ENCODE data around the gene HSPB6.

HSPB6 gene

GRCh38 chr19:35764432-35765315 lies 7.8 kb upstream of the HSPB6 start:
- no peak for DNase-seq

- DNase-seq, result no peak
Observed at GRCh38 chr19:35760711-35761349, 4.0 kb upstream of the HSPB6 start.

- DNase-seq, result no peak
Observed at GRCh38 chr19:35759697-35760096, 2.9 kb upstream of the HSPB6 start.

- DNase-seq, result peak; percentile 97
Observed at GRCh38 chr19:35757749-35758608, 1.1 kb upstream of the HSPB6 start, which contains the start of gene PROSER3. Gene PROSER3, plus strand, starts transcription at chr19:35758176. Its CDS starts 40 bp downstream, at chr19:35758216.

GRCh38 chr19:35757231-35757748 lies 461 bp upstream of the HSPB6 start:
- no peak for DNase-seq

- peak; percentile 70 for DNase-seq
Observed at GRCh38 chr19:35755550-35756376, 1.1 kb downstream of the HSPB6 start.

- no peak for DNase-seq
Observed at GRCh38 chr19:35755131-35755549, 1.7 kb downstream of the HSPB6 start.

GRCh38 chr19:35754370-35755130 lies 2.3 kb downstream of the HSPB6 start:
- no peak for DNase-seq

- DNase-seq, result no peak
Observed at GRCh38 chr19:35753634-35754369, 3.0 kb downstream of the HSPB6 start.

GRCh38 chr19:35752746-35753350 lies 4.0 kb downstream of the HSPB6 start:
- no peak for DNase-seq

- DNase-seq, result no peak
Observed at GRCh38 chr19:35751839-35752745, 4.7 kb downstream of the HSPB6 start.

- DNase-seq, result no peak
Observed at GRCh38 chr19:35750167-35750566, 6.7 kb downstream of the HSPB6 start.

- peak; percentile 99 for DNase-seq
Observed at GRCh38 chr19:35748106-35749020, 8.5 kb downstream of the HSPB6 start, which contains the start of gene LIN37. Gene LIN37, plus strand, starts transcription at chr19:35748576. Its CDS starts 149 bp downstream, at chr19:35748725.

GRCh38 chr19:35746531-35746930 lies 10.3 kb downstream of the HSPB6 start:
- DNase-seq, result no peak

- DNase-seq, result no peak
Observed at GRCh38 chr19:35746087-35746462, 10.8 kb downstream of the HSPB6 start.

- peak; percentile 97 for DNase-seq
Observed at GRCh38 chr19:35745328-35746086, 11.3 kb downstream of the HSPB6 start, which contains the start of the genes PSENEN and U2AF1L4. Gene PSENEN, plus strand, starts transcription at chr19:35745651. Its CDS starts 280 bp downstream, at chr19:35745931. Gene U2AF1L4, minus strand, starts transcription at chr19:35745418. Its CDS starts 27 bp downstream, at chr19:35745391.
